Mesangial cell (primary cell): ENCODE data around the gene CLDN7. TPM values are rescaled to one million over a fixed set of nuclear protein-coding genes. Genes with fewer than 3 reads are reported as not detected.

Experiments
- total RNA-seq: library from RNA; depleted of rRNA; stranded (reverse); fragments of >200 nt; gene quantifications from 2 replicates; pipeline ENCODE4 v1.2.3, GENCODE V29; 2015

The CLDN7 gene
- total RNA-seq: 12.4 and 33.1 TPM in 2 replicates

GRCh38 chr17:7262192-7262934 lies at the start of gene CLDN7:
CLDN7 (minus strand) TSS chr17:7262478; CDS start chr17:7262043, 435 bp downstream.

GRCh38 chr17:7306911-7307685 lies 44.8 kb upstream of the CLDN7 start, which contains the start of gene EIF5A:
EIF5A (plus strand) TSS chr17:7307628; CDS start chr17:7309636, 2,008 bp downstream.

GRCh38 chr17:7294614-7295153 lies 32.4 kb upstream of the CLDN7 start, which contains the start of gene YBX2:
YBX2 (minus strand) TSS chr17:7294639; CDS start chr17:7294500, 139 bp downstream.

GRCh38 chr17:7281074-7281952 lies 19.0 kb upstream of the CLDN7 start, which contains the start of gene SLC2A4:
SLC2A4 (plus strand) TSS chr17:7281718; CDS start chr17:7281935, 217 bp downstream.

GRCh38 chr17:7252176-7253043 lies 9.9 kb downstream of the CLDN7 start, which contains the start of gene ELP5:
ELP5 (plus strand) TSS chr17:7252215; CDS start chr17:7252551, 336 bp downstream.

GRCh38 chr17:7251661-7252175 lies 10.6 kb downstream of the CLDN7 start, which contains the start of gene CTDNEP1:
CTDNEP1 (minus strand) TSS chr17:7251734; CDS start chr17:7251296, 438 bp downstream.

GRCh38 chr17:7241783-7242716 lies 20.2 kb downstream of the CLDN7 start, which contains the start of gene GABARAP:
GABARAP (minus strand) TSS chr17:7242449; CDS start chr17:7242330, 119 bp downstream.

GRCh38 chr17:7239091-7240027 lies 22.9 kb downstream of the CLDN7 start, which contains the start of gene PHF23:
PHF23 (minus strand) TSS chr17:7239457; CDS start chr17:7239279, 178 bp downstream.

GRCh38 chr17:7234083-7234951 lies 28.0 kb downstream of the CLDN7 start, which contains the start of gene DVL2:
DVL2 (minus strand) TSS chr17:7234517; CDS start chr17:7234262, 255 bp downstream.

GRCh38 chr17:7219812-7220592 lies 42.3 kb downstream of the CLDN7 start, which contains the start of the genes ACADVL and DLG4:
ACADVL (plus strand) TSS chr17:7219938; CDS start chr17:7219985, 47 bp downstream.
DLG4 (minus strand) TSS chr17:7219836.

Other genes starting within 250 kb of the CLDN7 start
- 271 and 327 TPM in 2 replicates for gene RNASEK, start 249.9 kb downstream of the CLDN7 start, total RNA-seq
- under 0.01 and 0.13 TPM in 2 replicates for gene BCL6B, start 239.4 kb downstream of the CLDN7 start, total RNA-seq
- 2.8 and 3.0 TPM in 2 replicates for gene SLC16A13, start 226.5 kb downstream of the CLDN7 start, total RNA-seq
- gene SLC16A11, start 218.4 kb downstream of the CLDN7 start, total RNA-seq: 0.13 and 0.16 TPM in 2 replicates
- not detected in 2 replicates for gene CLEC10A, start 182.2 kb downstream of the CLDN7 start, total RNA-seq
- not detected in 2 replicates for gene ASGR2, start 147.7 kb downstream of the CLDN7 start, total RNA-seq
- gene ASGR1, start 83.1 kb downstream of the CLDN7 start, total RNA-seq: 0.63 and 1.6 TPM in 2 replicates
- 6.7 and 13.9 TPM in 2 replicates for gene DLG4, start 42.6 kb downstream of the CLDN7 start, total RNA-seq
- 261 and 318 TPM in 2 replicates for gene ACADVL, start 42.5 kb downstream of the CLDN7 start, total RNA-seq
- gene DVL2, start 28.0 kb downstream of the CLDN7 start, total RNA-seq: 51.0 and 69.3 TPM in 2 replicates
- 27.4 and 45.8 TPM in 2 replicates for gene PHF23, start 23.0 kb downstream of the CLDN7 start, total RNA-seq
- 262 and 715 TPM in 2 replicates for gene GABARAP, start 20.0 kb downstream of the CLDN7 start, total RNA-seq
- 78.1 and 103 TPM in 2 replicates for gene CTDNEP1, start 10.7 kb downstream of the CLDN7 start, total RNA-seq
- gene ELP5, start 10.3 kb downstream of the CLDN7 start, total RNA-seq: 37.9 and 42.0 TPM in 2 replicates
- gene SLC2A4, start 19.2 kb upstream of the CLDN7 start, total RNA-seq: under 0.01 and 0.76 TPM in 2 replicates
- gene YBX2, start 32.2 kb upstream of the CLDN7 start, total RNA-seq: 0.16 and 0.63 TPM in 2 replicates
- 263 and 774 TPM in 2 replicates for gene EIF5A, start 45.1 kb upstream of the CLDN7 start, total RNA-seq
- gene GPS2, start 52.9 kb upstream of the CLDN7 start, total RNA-seq: 42.2 and 68.3 TPM in 2 replicates
- 13.1 and 14.7 TPM in 2 replicates for gene NEURL4, start 66.9 kb upstream of the CLDN7 start, total RNA-seq
- 0.38 and 0.65 TPM in 2 replicates for gene ACAP1, start 74.1 kb upstream of the CLDN7 start, total RNA-seq
- 13.5 and 19.6 TPM in 2 replicates for gene KCTD11, start 89.7 kb upstream of the CLDN7 start, total RNA-seq
- not detected in 2 replicates for gene TMEM95, start 92.7 kb upstream of the CLDN7 start, total RNA-seq
- gene TNK1, start 118.6 kb upstream of the CLDN7 start, total RNA-seq: 2.6 and 4.6 TPM in 2 replicates
- 69.7 and 127 TPM in 2 replicates for gene PLSCR3, start 132.0 kb upstream of the CLDN7 start, total RNA-seq
- gene TMEM256, start 141.6 kb upstream of the CLDN7 start, total RNA-seq: 250 and 289 TPM in 2 replicates
- 9.3 and 24.3 TPM in 2 replicates for gene NLGN2, start 145.4 kb upstream of the CLDN7 start, total RNA-seq
- not detected in 2 replicates for gene SPEM1, start 157.8 kb upstream of the CLDN7 start, total RNA-seq
- gene SPEM2, start 163.1 kb upstream of the CLDN7 start, total RNA-seq: not detected in 2 replicates
- not detected in 2 replicates for gene SPEM3, start 166.4 kb upstream of the CLDN7 start, total RNA-seq
- 12.9 and 19.5 TPM in 2 replicates for gene TMEM102, start 173.0 kb upstream of the CLDN7 start, total RNA-seq
- gene FGF11, start 177.0 kb upstream of the CLDN7 start, total RNA-seq: 0.49 and 2.2 TPM in 2 replicates
- 6.4 and 17.1 TPM in 2 replicates for gene CHRNB1, start 182.6 kb upstream of the CLDN7 start, total RNA-seq
- 17.9 and 31.6 TPM in 2 replicates for gene ZBTB4, start 217.2 kb upstream of the CLDN7 start, total RNA-seq
- gene SLC35G6, start 219.0 kb upstream of the CLDN7 start, total RNA-seq: not detected in 2 replicates
- gene POLR2A, start 221.9 kb upstream of the CLDN7 start, total RNA-seq: 74.3 and 158 TPM in 2 replicates